GM18867 (cell line): ENCODE data around the gene TEF.
"Not testable (repeated sequence)": the region's sequence is repeated elsewhere in the genome, so short reads cannot be mapped to it uniquely, and the experiment has no call there.

Experiments used
- ATAC-seq: cut with Tn5 transposase; IDR thresholded peaks from one replicate; pipeline ENCODE4 v1.9.1; 2021; ENCODE audit warnings: mild to moderate bottlenecking, moderate library complexity; ENCODE audit not compliant: unreplicated experiment

Gene TEF

GRCh38 chr22:41380993-41381328 is 781 bp upstream of the TEF start:
- peak; percentile 17 for ATAC-seq

- peak; percentile 29 for ATAC-seq
Measured at GRCh38 chr22:41382098-41382578, 396 bp downstream of the TEF start.

DNA sequence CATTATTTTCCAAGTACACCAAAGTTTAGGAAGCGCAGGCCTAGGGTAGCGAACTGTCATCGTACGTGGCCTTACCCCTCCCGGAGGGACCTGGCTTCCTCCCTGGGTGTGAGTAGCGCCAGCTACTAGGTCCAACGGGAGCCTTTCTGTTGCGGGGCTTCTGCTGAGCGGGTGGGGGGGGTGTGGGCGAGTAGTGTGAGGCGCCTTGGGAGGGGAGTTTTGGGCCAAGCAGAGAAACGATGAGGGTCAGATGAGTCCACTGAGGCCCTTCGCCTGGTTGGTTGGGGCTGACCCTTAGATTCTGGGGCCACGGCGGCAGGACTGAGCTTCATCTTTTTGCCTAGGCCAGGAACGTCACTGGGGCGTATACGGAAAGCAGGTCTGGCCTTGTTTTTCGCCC is 868 bp downstream of the TEF start:
- no peak for ATAC-seq

DNA sequence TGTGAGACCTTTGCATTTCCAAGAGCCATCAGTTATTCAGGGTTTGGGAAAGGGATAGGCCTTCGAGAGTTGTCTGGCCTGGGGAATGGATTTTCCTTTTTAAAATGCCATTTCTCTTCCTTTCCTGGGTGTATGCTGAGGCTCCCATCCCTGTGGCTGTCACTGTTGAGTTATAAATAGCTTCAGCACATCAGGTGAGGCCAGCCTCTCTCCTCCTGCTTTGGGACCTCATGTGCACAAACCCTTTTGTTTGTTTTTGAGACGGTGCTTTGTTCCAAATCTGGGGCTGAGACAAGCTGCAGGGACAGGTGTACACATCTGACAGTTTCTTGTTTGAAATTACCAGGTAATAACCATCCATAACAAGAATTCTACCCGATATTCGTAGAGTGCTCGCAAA is 1.3 kb downstream of the TEF start:
- no peak for ATAC-seq

- no peak for ATAC-seq
Measured at GRCh38 chr22:41384128-41384527, 2.4 kb downstream of the TEF start.

DNA sequence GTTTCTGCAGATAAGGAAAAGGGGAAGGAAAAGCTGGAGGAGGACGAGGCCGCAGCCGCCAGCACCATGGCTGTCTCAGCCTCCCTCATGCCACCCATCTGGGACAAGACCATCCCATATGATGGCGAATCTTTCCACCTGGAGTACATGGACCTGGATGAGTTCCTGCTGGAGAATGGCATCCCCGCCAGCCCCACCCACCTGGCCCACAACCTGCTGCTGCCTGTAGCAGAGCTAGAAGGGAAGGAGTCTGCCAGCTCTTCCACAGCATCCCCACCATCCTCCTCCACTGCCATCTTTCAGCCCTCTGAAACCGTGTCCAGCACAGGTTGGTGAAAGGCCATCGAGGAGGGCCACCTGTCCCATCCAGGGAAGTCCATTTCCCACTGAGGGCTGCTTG is 5.6 kb downstream of the TEF start:
- no peak for ATAC-seq

- no peak for ATAC-seq
Measured at GRCh38 chr22:41394012-41394356, 12.2 kb downstream of the TEF start.

- no peak for ATAC-seq
Measured at GRCh38 chr22:41395531-41396240, 13.9 kb downstream of the TEF start.

GRCh38 chr22:41397143-41397811 is 15.5 kb downstream of the TEF start:
- ATAC-seq: no peak

- ATAC-seq: no peak
Measured at GRCh38 chr22:41398921-41399320, 17.2 kb downstream of the TEF start.

GRCh38 chr22:41401781-41402648 is 20.3 kb downstream of the TEF start:
- no peak for ATAC-seq

DNA sequence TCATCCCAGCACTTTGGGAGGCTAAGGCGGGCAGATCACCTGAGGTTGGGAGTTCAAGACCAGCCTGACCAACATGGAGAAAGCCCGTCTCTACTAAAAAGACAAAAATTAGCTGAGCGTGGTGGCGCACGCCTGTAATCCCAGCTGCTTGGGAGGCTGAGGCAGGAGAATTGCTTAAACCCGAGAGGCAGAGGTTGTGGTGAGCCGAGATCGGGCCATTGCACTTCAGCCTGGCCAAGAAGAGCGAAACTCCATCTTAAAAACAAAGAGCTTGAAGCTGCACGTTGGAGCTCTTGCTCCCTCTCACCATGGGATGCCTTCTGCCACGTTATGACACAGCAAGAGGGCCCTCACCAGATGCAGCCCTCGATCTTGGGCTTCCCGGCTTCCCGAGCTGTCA is 21.1 kb downstream of the TEF start:
- ATAC-seq: not testable (repeated sequence)

DNA sequence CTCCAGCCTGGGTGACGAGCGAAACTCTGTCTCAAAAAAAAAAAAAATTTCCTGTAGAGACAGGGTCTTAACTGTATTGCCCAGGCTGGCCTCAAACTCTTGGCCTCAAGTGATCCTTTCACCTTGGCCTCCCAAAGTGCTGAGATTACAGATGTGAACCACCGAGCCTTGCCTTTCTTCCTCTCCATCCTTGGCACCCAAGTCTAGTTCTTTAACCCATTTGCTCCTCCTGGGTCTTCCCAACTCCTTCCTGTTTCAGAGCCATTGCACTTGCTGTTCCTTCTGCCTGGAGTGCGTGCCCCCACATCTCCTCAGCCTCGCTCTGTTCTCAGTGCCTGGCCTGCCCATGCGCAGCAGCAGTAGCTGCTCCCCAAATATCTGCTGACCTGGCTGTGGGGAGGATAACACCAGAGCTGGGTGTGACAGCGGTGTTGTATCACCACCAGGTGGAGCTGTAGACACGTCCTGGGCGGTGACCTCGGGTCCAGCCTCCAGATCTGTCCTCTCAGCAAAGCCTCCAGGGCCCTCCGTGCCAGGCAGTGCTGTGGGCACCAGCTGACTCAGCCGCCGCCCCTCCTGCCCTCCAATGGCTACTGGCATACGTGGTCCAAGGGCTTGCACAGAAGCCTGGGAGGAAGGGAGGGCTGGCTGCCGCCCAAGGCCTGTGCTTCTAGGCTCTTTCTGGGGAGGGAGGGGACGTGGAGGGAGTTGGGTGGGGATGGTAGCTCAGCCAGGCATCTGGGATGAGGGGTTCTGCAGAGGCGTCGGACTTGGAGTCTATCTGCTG is 22.0 kb downstream of the TEF start:
- ATAC-seq: peak; percentile 74

DNA sequence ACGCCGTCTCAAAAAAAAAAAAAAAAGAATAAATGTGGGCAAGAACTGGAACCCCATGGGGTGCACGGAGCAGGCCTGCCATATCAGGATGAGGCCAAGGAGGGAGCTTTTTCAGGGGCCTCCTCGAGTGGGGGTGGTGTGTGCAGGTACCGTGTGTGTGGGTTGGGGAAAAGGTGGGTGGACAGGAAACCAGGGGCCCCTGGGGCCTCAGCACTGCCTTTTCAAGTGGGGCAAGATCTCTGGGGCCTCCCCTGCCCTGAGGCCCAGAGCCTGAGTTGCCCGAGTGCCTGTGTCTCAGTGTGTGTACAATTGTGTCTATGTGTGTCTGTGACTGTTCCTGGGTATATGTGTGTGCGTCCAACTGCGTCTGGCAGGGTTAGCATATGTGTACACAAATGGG is 23.8 kb downstream of the TEF start:
- no peak for ATAC-seq

GRCh38 chr22:41406410-41406809 is 24.7 kb downstream of the TEF start:
- ATAC-seq: no peak

- no peak for ATAC-seq
Measured at GRCh38 chr22:41407433-41407832, 25.7 kb downstream of the TEF start.

- ATAC-seq: no peak
Measured at GRCh38 chr22:41408665-41409064, 26.9 kb downstream of the TEF start.

DNA sequence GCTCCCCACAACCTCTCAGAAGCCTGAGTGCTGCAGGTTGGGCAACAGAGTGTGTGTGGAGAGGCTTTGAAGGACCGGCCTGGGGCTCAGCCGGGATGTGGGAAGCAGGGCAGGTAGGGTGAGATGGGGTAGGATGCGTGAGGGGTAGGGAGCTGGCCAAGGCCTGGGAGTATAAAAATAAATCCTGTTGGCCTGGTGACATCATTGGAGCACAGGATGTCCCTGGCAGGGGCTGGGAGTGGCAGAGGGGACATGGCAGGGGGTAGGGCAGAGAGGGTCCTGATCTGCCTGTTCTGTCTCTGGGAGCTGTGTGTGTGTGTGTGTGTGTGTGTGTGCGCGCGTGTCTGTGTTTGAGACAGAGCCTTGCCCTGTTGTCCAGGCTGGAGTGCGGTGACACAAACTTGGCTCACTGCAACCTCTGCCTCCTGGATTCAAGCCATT is 28.6 kb downstream of the TEF start:
- no peak for ATAC-seq

DNA sequence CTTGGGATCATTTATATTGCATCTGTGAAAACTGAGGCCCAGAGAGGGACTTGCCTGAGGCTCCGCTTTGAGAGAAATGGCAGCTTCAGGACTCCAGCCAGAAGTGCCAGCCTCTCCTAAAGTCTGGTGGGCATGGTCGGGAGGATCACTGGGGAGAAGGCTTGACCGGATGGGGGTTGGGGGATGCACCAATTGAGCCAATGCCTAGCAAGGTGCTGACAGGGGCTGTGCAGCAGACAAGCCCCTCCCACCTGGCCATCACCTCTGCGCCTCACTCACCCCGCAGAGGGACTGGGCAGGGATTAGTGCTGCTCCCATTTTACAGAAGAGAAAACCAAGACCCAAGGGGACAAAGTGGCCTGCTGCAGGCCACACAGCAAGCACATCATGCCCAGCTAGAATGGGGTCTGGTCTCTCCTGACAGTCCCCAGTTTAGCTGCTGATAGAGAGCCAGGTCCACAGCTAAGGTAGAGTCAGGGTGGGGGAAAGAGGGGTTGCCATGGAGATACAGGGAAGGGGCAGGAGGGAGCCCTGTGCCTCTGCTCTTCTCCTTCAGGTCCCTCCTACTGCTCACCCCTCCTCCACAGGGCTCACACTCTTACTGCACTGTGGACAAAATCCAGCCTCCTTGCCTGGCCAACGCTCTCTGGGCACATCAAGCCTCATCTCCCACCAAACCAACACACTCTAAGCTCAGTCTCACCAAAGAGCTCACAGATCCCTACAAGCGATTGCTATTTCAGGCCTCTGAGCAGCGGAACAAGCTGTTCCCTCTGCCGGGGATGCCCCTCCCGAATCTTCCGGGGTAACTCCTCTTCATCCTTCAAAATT is 29.5 kb downstream of the TEF start:
- no peak for ATAC-seq

DNA sequence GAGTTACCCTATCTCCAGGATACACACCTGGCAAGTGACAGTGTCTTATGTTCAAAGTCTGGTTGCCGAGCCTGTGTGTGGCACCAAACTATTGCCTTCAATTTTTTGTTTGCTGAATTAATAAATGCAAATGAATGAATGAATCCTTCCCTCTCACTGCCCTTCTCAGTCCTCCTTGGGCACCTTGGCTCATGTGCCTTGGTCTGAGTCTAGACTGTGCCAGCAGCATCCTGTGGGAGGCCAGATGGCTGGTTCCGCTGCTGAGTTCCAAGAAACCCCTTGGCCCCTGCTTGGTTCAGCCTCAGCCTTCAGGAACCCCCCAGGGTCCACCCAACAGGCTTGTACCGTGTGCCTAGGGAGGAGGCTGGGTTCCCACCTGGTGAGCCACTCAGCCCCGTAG is 33.8 kb downstream of the TEF start:
- no peak for ATAC-seq
